Measurements from ENCODE around the gene SNX20.

- TF ChIP-seq POLR2A (IDR thresholded peaks at IDR 0.05) (no peak), CTCF (IDR thresholded peaks at IDR 0.05 in 8 of 11, conservative IDR thresholded peaks at IDR 0.05 in 3 of 11) (no peak), POLR2AphosphoS5 (IDR thresholded peaks at IDR 0.05) (no peak)
Measured at GRCh38 chr16:50625374-50625773, 55.7 kb downstream of the SNX20 start.

Measured in spleen (tissue), 7 donors.